Hepatocyte (in vitro differentiated cells): ENCODE results near the gene TELO2. TPM values are rescaled to one million over a fixed set of nuclear protein-coding genes. Genes with fewer than 3 reads are reported as not detected.

ENCODE experiments used
- DNase-seq: peaks from one replicate; pipeline ENCODE4 v3.0.0-alpha.2; 2016; ENCODE audit warnings: low spot score
- H2AFZ ChIP-seq: fragments of 200-600 bp; sonication (generic); 2 replicates; pipeline ENCODE4 v1.6.0; 2016; ENCODE audit warnings: antibody characterized with exemption, mild to moderate bottlenecking
- H3K27ac ChIP-seq: fragments of 200-600 bp; sonication (generic); 2 replicates; pipeline ENCODE4 v1.5.1; 2016; ENCODE audit warnings: mild to moderate bottlenecking
- H3K27me3 ChIP-seq: fragments of 200-600 bp; sonication (generic); 2 replicates; pipeline ENCODE4 v1.6.1; 2016
- H3K36me3 ChIP-seq: fragments of 200-600 bp; sonication (generic); replicated peaks from 2 replicates; pipeline ENCODE4 v1.5.1; 2016; ENCODE audit warnings: low read depth; ENCODE audit not compliant: insufficient read depth
- H3K4me1 ChIP-seq: fragments of 200-600 bp; sonication (generic); 2 replicates; pipeline ENCODE4 v1.5.1; 2016; ENCODE audit warnings: mild to moderate bottlenecking, moderate library complexity; ENCODE audit not compliant: insufficient read depth
- H3K4me2 ChIP-seq: fragments of 200-600 bp; sonication (generic); 2 replicates; pipeline ENCODE4 v1.6.0; 2016
- H3K4me3 ChIP-seq: fragments of 200-600 bp; sonication (generic); 2 replicates; pipeline ENCODE4 v1.5.1; 2016; ENCODE audit warnings: mild to moderate bottlenecking
- H3K79me2 ChIP-seq: fragments of 200-600 bp; sonication (generic); 2 replicates; pipeline ENCODE4 v1.6.0; 2017; ENCODE audit warnings: mild to moderate bottlenecking
- H3K9me2 ChIP-seq: fragments of 200-600 bp; sonication (generic); replicated peaks from 2 replicates; pipeline ENCODE4 v1.6.0; 2017; ENCODE audit warnings: mild to moderate bottlenecking; ENCODE audit not compliant: insufficient read depth
- H3K9me3 ChIP-seq: fragments of 200-600 bp; sonication (generic); 2 replicates; pipeline ENCODE4 v1.5.1; 2016; ENCODE audit warnings: low read depth, mild to moderate bottlenecking
- H4K20me1 ChIP-seq: fragments of 200-600 bp; sonication (generic); 2 replicates; pipeline ENCODE4 v1.6.0; 2016; ENCODE audit warnings: mild to moderate bottlenecking; ENCODE audit not compliant: insufficient read depth, poor library complexity, severe bottlenecking
- CTCF ChIP-seq: fragments of 200-600 bp; sonication (generic); IDR thresholded peaks from 2 replicates; pipeline ENCODE4 v1.5.1; 2016; ENCODE audit warnings: antibody characterized with exemption, mild to moderate bottlenecking; ENCODE audit not compliant: poor library complexity
- EZH2 ChIP-seq: fragments of 200-600 bp; sonication (generic); IDR thresholded peaks from 2 replicates; pipeline ENCODE4 v1.6.1; 2016; ENCODE audit warnings: antibody characterized with exemption, mild to moderate bottlenecking, borderline replicate concordance
- EZH2phosphoT487 ChIP-seq: fragments of 200-600 bp; sonication (generic); IDR thresholded peaks from one replicate; pipeline ENCODE4 v1.6.1; 2018; ENCODE audit warnings: antibody characterized with exemption, mild to moderate bottlenecking, low read depth, moderate library complexity; ENCODE audit not compliant: unreplicated experiment, severe bottlenecking
- WGBS: methylation state at CpG from one replicate; pipeline ENCODE4 v1.1.6; 2016; ENCODE audit warnings: low lambda C conversion rate; ENCODE audit errors: missing lambda C conversion rate; 5-methylcytosine and 5-hydroxymethylcytosine counted together
- polyA plus RNA-seq: library from polyadenylated mRNA; unstranded; fragments of >200 nt; fragmentation: Nextera tagmentation; extraction: Ambion mirVana; gene quantifications from 2 replicates; pipeline ENCODE4 v1.2.1, GENCODE V29; 2016
- total RNA-seq: library from RNA; depleted of rRNA; stranded (reverse); fragments of >200 nt; gene quantifications from 2 replicates; pipeline ENCODE4 v1.2.3, GENCODE V29; 2014

TELO2 gene
- total and polyA plus RNA-seq, 2 experiments from 2014 or later, result 22.8 to 50.9 TPM

GRCh38 chr16:1469693-1470201 is 23.4 kb upstream of the TELO2 start:
- WGBS, result 88% methylated on average over 20 of the region's 20 CpGs
- Histone ChIP-seq H3K4me2 (no peak overlapping the region), H3K27ac (no peak overlapping the region), H3K4me1 (peaks cover 9% of the 10 kb centered on the region), H3K9me3 (no peaks in the 10 kb centered on the region), H3K36me3 (no peaks in the 10 kb centered on the region), H2AFZ (no peak overlapping the region), H3K9me2 (no peaks in the 10 kb centered on the region), H4K20me1 (peaks cover 26% of the 10 kb centered on the region), H3K79me2 (peaks cover 84% of the 10 kb centered on the region), H3K4me3 (no peak overlapping the region), H3K27me3 (no peaks in the 10 kb centered on the region)
- TF ChIP-seq CTCF (no peak), EZH2phosphoT487 (no peak), EZH2 (no peak)
- DNase-seq, result no peak

GRCh38 chr16:1470481-1471251 is 22.5 kb upstream of the TELO2 start:
- Histone ChIP-seq H3K9me2 (no peaks in the 10 kb centered on the region), H3K4me3 (no peak overlapping the region), H4K20me1 (peaks cover 23% of the 10 kb centered on the region), H2AFZ (no peak overlapping the region), H3K9me3 (no peaks in the 10 kb centered on the region), H3K4me1 (peaks cover 12% of the 10 kb centered on the region), H3K36me3 (no peaks in the 10 kb centered on the region), H3K27ac (no peak overlapping the region), H3K79me2 (peaks cover 88% of the 10 kb centered on the region), H3K27me3 (no peaks in the 10 kb centered on the region), H3K4me2 (no peak overlapping the region)
- TF ChIP-seq CTCF (no peak), EZH2 (no peak), EZH2phosphoT487 (no peak)
- no peak for DNase-seq
- WGBS, result 85% methylated on average over 14 of the region's 14 CpGs

- Histone ChIP-seq H3K4me1 (peaks cover 14% of the 10 kb centered on the region), H3K27me3 (no peaks in the 10 kb centered on the region), H3K9me3 (no peaks in the 10 kb centered on the region), H3K4me2 (no peak overlapping the region), H3K4me3 (no peak overlapping the region), H3K79me2 (peaks cover 85% of the 10 kb centered on the region), H3K36me3 (no peaks in the 10 kb centered on the region), H2AFZ (no peak overlapping the region), H4K20me1 (peaks cover 21% of the 10 kb centered on the region), H3K27ac (no peak overlapping the region), H3K9me2 (no peaks in the 10 kb centered on the region)
- no peak for DNase-seq
- WGBS, result 95% methylated on average over 26 of the region's 26 CpGs
- TF ChIP-seq CTCF (no peak), EZH2phosphoT487 (no peak), EZH2 (no peak)
These were observed 21.5 kb upstream of the TELO2 start for GRCh38 chr16:1471569-1472194.
